Gastroesophageal sphincter (tissue), 3 donors: ENCODE measurements around the gene LRRC8C.

Experiments
- CTCF ChIP-seq, 4 experiments: fragments of 200-600 bp in 2 of 4; fragments of 450-650 bp in 2 of 4; sonication (generic) in 1 of 4; IDR thresholded peaks; one replicate each; pipeline ENCODE4 v1.5.1; 2017 to 2019; ENCODE audit warnings: antibody characterized with exemption in 4 of 4, mild to moderate bottlenecking in 2 of 4, moderate library complexity in 2 of 4
- POLR2A ChIP-seq, 2 donors: fragments of 450-650 bp; IDR thresholded peaks; one replicate each; pipeline ENCODE4 v1.6.1; 2017; ENCODE audit warnings: antibody characterized with exemption in 2 of 2, mild to moderate bottlenecking in 2 of 2, moderate library complexity in 1 of 2

- TF ChIP-seq CTCF (IDR thresholded peaks at IDR 0.05) (no peak), POLR2A (IDR thresholded peaks at IDR 0.05) (no peak)
Observed at GRCh38 chr1:89649783-89650182, 16.9 kb downstream of the LRRC8C start.
